BJ (cell line): Measurements from ENCODE around the gene UBXN4. TPM values are rescaled to one million over a fixed set of nuclear protein-coding genes. Genes with fewer than 3 reads are reported as not detected.

Experiments
- CTCF ChIA-PET: fragments of 350-600 bp; formaldehyde crosslinking; extraction: SDS; loops from one replicate; lab custom pipeline; 2021; ENCODE audit warnings: antibody characterized with exemption, inconsistent platforms; lab: Yijun Ruan, JAX
- POLR2A ChIA-PET: fragments of 300-600 bp; sonication (Branson Sonifier 250); formaldehyde crosslinking; extraction: SDS; loops from one replicate; lab custom pipeline; 2021; ENCODE audit warnings: antibody characterized with exemption; lab: Charles Lee
- DNase-seq: peaks from one replicate; pipeline ENCODE4 v3.0.0-alpha.2; 2011; ENCODE audit warnings: low read depth
- H3K27me3 ChIP-seq: 2 replicates; pipeline ENCODE4 v1.6.0; 2011; ENCODE audit warnings: low read length; ENCODE audit not compliant: control insufficient read depth, insufficient read depth
- H3K36me3 ChIP-seq: 2 replicates; pipeline ENCODE4 v1.5.1; 2011; ENCODE audit warnings: low read length; ENCODE audit not compliant: control insufficient read depth, insufficient read depth
- H3K4me3 ChIP-seq: 2 replicates; pipeline ENCODE4 v1.5.1; 2011; ENCODE audit warnings: low read depth, mild to moderate bottlenecking, control low read depth, low read length
- polyA minus RNA-seq: library from RNA; depleted of rRNA, polyadenylated mRNA; stranded (reverse); fragments of >200 nt; gene quantifications from 2 replicates; pipeline ENCODE4 v1.2.3, GENCODE V29; 2011; rRNA and poly(A)+ RNA removed
- polyA plus RNA-seq: library from polyadenylated mRNA; depleted of rRNA; stranded (reverse); fragments of >200 nt; gene quantifications from 2 replicates; pipeline ENCODE4 v1.2.3, GENCODE V29; 2011; rRNA removed
- TF ChIP-seq, protein P1 (sequence below): IDR thresholded peaks from 2 replicates; pipeline ENCODE4 v1.5.1; 2011; ENCODE audit warnings: low read depth, mild to moderate bottlenecking, control low read depth, inconsistent platforms, low read length, moderate library complexity; ENCODE audit not compliant: insufficient read depth

UBXN4 gene, protein sequence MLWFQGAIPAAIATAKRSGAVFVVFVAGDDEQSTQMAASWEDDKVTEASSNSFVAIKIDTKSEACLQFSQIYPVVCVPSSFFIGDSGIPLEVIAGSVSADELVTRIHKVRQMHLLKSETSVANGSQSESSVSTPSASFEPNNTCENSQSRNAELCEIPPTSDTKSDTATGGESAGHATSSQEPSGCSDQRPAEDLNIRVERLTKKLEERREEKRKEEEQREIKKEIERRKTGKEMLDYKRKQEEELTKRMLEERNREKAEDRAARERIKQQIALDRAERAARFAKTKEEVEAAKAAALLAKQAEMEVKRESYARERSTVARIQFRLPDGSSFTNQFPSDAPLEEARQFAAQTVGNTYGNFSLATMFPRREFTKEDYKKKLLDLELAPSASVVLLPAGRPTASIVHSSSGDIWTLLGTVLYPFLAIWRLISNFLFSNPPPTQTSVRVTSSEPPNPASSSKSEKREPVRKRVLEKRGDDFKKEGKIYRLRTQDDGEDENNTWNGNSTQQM
- polyA plus RNA-seq (51.1 and 75.6 TPM in 2 replicates), polyA minus RNA-seq (28.0 and 34.0 TPM in 2 replicates)

GRCh38 chr2:135741395-135742324, at the start of gene UBXN4:
Gene UBXN4 (plus strand): TSS chr2:135741855. CDS start chr2:135741930, 75 bp downstream.
- H3K27me3 ChIP-seq, result no peaks in the 10 kb centered on the region

DNA sequence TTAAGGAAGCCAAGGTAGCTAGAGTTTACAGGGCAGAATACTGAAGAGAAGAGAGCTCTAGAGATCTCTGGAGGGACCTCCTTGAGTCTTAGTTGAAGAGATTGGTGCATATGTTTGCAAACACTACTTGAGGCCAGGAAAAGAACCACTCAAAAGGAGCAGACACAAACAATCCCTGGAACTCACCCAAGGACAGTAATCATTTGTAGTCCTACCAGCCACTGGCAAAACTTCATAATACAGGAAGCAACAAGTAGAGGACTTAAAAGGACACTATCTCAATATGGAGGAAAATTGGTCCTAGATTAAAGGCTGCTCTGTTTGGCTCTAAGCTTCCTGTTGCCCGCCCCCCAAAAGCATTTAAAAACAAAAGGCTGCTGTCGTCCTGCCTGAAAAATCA, 46.9 kb upstream of the UBXN4 start:
- no peak overlapping the region for H3K4me3 ChIP-seq
- no peaks in the 10 kb centered on the region; the same call in 1 of the 2 replicates for H3K36me3 ChIP-seq
- CTCF ChIA-PET, result interaction anchor here (2.3 kb wide), 1 partner anchor 15 kb away, joined by 9 read pairs; no protein-coding TSS in a partner anchor
- TF ChIP-seq, protein P1, sequence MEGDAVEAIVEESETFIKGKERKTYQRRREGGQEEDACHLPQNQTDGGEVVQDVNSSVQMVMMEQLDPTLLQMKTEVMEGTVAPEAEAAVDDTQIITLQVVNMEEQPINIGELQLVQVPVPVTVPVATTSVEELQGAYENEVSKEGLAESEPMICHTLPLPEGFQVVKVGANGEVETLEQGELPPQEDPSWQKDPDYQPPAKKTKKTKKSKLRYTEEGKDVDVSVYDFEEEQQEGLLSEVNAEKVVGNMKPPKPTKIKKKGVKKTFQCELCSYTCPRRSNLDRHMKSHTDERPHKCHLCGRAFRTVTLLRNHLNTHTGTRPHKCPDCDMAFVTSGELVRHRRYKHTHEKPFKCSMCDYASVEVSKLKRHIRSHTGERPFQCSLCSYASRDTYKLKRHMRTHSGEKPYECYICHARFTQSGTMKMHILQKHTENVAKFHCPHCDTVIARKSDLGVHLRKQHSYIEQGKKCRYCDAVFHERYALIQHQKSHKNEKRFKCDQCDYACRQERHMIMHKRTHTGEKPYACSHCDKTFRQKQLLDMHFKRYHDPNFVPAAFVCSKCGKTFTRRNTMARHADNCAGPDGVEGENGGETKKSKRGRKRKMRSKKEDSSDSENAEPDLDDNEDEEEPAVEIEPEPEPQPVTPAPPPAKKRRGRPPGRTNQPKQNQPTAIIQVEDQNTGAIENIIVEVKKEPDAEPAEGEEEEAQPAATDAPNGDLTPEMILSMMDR, result no peak
- DNase-seq, result no peak
- no peaks in the 10 kb centered on the region for H3K27me3 ChIP-seq
- POLR2A ChIA-PET, result no interaction called here

More at GRCh38 chr2:135741395-135742324, at the start of gene UBXN4:
- ChIA-PET POLR2A (interaction anchor here (0.6 to 0.7 kb wide), 5 partner anchors 29 to 562 kb away, joined by 8 to 17 read pairs (median 9); no protein-coding TSS in a partner anchor), CTCF (interaction anchor here (0.9 to 1.7 kb wide), 5 partner anchors 9 to 40 kb away, joined by 3 to 4 read pairs (median 3); no protein-coding TSS in a partner anchor)
- Histone ChIP-seq H3K36me3 (no peaks in the 10 kb centered on the region), H3K4me3 (peak within 1 kb of the TSS; percentile 87)
- peak; percentile 97 for DNase-seq
- TF ChIP-seq, protein P1, result peak; percentile 56

GRCh38 chr2:135698838-135699237, 42.8 kb upstream of the UBXN4 start:
- H3K36me3 ChIP-seq, result no peaks in the 10 kb centered on the region; the same call in 1 of the 2 replicates
- DNase-seq, result no peak
- TF ChIP-seq, protein P1, result no peak
- CTCF ChIA-PET, result interaction anchor here (0.6 to 1.1 kb wide), 2 partner anchors 11 to 12 kb away, joined by 3 read pairs; no protein-coding TSS in a partner anchor
- POLR2A ChIA-PET, result no interaction called here
- H3K4me3 ChIP-seq, result no peak overlapping the region
- no peaks in the 10 kb centered on the region for H3K27me3 ChIP-seq

- H3K27me3 ChIP-seq, result no peaks in the 10 kb centered on the region
- H3K4me3 ChIP-seq, result no peak overlapping the region
- CTCF ChIA-PET, result interaction anchor here (0.7 to 2.1 kb wide), 3 partner anchors 9 to 712 kb away, joined by 3 to 9 read pairs (median 3); no protein-coding TSS in a partner anchor
- POLR2A ChIA-PET, result no interaction called here
- TF ChIP-seq, protein P1, result no peak
- no peaks in the 10 kb centered on the region for H3K36me3 ChIP-seq
- peak; percentile 28 for DNase-seq
Observed at GRCh38 chr2:135701442-135701841, 40.2 kb upstream of the UBXN4 start.
